Measurements from ENCODE around the gene SELENOM. TPM values are rescaled to one million over a fixed set of nuclear protein-coding genes. Genes with fewer than 3 reads are reported as not detected.

Gene SELENOM, protein sequence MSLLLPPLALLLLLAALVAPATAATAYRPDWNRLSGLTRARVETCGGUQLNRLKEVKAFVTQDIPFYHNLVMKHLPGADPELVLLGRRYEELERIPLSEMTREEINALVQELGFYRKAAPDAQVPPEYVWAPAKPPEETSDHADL
- polyA plus RNA-seq (2011; rRNA removed) (215 and 292 TPM in 2 replicates), polyA minus RNA-seq (2011; rRNA and poly(A)+ RNA removed) (111 and 156 TPM in 2 replicates)

DNA sequence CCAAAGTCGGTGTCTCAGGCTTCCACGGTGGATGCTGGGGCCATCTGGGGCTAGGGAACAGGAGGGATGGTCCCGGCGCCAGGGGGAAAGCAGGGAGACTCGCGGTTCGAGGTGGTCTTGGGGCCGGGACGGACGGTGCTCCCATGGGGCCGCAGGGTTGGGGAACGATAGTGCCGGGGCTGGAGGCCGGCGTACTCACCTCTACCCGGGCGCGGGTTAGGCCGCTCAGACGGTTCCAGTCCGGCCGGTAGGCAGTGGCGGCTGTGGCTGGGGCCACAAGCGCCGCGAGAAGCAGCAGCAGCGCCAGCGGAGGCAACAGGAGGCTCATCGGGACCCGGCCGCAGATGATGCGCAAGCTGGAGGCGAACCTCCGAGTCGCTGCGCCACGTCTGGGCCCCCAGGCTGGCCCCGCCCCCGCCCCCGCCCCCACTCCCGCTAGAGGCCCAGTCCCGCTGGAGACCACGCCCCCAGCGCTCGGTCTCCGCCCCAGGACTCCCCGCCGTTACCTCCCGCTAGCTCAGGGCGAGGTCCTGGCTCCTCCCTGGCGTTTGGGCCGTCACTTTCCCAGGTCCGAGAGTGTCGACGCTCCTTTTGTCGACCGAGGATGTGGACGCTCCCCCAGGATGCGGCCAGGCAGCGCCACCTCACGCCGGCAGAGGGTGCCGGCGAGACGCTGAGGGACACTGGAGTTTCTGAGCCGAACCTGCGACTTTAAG lies at the start of gene SELENOM:
SELENOM (minus strand) TSS at position 391 of the 716 bp plus-strand sequence; CDS start at position 328, 63 bp downstream.
- Histone ChIP-seq H3K4me3 (ENCODE audit: low read depth, low read length) (peak within 1 kb of the TSS; percentile 85), H3K27me3 (ENCODE audit: control insufficient read depth, insufficient read depth, low read length) (no peaks in the 10 kb centered on the region), H3K36me3 (ENCODE audit: control insufficient read depth, insufficient read depth, low read length) (peaks cover 19% of the 10 kb centered on the region)
- TF ChIP-seq, protein P1, sequence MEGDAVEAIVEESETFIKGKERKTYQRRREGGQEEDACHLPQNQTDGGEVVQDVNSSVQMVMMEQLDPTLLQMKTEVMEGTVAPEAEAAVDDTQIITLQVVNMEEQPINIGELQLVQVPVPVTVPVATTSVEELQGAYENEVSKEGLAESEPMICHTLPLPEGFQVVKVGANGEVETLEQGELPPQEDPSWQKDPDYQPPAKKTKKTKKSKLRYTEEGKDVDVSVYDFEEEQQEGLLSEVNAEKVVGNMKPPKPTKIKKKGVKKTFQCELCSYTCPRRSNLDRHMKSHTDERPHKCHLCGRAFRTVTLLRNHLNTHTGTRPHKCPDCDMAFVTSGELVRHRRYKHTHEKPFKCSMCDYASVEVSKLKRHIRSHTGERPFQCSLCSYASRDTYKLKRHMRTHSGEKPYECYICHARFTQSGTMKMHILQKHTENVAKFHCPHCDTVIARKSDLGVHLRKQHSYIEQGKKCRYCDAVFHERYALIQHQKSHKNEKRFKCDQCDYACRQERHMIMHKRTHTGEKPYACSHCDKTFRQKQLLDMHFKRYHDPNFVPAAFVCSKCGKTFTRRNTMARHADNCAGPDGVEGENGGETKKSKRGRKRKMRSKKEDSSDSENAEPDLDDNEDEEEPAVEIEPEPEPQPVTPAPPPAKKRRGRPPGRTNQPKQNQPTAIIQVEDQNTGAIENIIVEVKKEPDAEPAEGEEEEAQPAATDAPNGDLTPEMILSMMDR (IDR thresholded peaks at IDR 0.05; ENCODE audit: insufficient read depth, low read depth, low read length): peak; percentile 99
- ChIA-PET CTCF (interaction anchor here (0.6 to 5.7 kb wide), 56 partner anchors 8 to 501 kb away, joined by 3 to 59 read pairs (median 4); partner anchors contain the start of genes MORC2, PLA2G3, RNF185 and TUG1), POLR2A (interaction anchor here (0.6 to 1.1 kb wide), 7 partner anchors 8 to 1482 kb away, joined by 3 to 6 read pairs (median 4); partner anchors contain the start of genes PLA2G3 and RNF185)
- DNase-seq (ENCODE audit: low read depth): peak; percentile 89

DNA sequence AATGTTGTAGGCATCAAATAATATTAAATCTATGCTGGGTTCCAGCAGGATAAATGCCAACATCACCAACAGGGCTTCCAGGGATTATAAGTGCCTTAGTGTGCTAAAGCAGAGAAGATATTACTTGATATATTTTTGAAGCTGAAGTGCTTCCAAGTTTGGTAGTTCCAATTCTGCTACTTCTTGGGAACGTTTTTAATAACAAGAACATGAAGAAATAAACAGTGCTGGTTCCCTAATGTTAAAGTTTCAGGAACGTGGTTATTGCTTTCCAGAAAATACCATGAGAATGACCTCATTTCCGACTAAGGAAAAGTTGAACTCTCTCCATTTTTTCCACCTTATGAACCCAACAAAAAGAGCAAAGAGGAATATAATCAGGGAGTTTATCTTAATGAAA lies 48.1 kb upstream of the SELENOM start:
- TF ChIP-seq, protein P1 (IDR thresholded peaks at IDR 0.05; ENCODE audit: insufficient read depth, low read depth, low read length): no peak
- CTCF ChIA-PET: interaction anchor here (1.0 to 1.8 kb wide), 5 partner anchors 31 to 111 kb away, joined by 3 to 5 read pairs (median 4); partner anchors contain the start of gene SELENOM
- H3K36me3 ChIP-seq (ENCODE audit: control insufficient read depth, insufficient read depth, low read length): no peaks in the 10 kb centered on the region
- no peak overlapping the region for H3K4me3 ChIP-seq (ENCODE audit: low read depth, low read length)
- no peaks in the 10 kb centered on the region; the same call in 1 of the 2 replicates for H3K27me3 ChIP-seq (ENCODE audit: control insufficient read depth, insufficient read depth, low read length)
- DNase-seq (ENCODE audit: low read depth): peak; percentile 73
- POLR2A ChIA-PET: no interaction called here

DNA sequence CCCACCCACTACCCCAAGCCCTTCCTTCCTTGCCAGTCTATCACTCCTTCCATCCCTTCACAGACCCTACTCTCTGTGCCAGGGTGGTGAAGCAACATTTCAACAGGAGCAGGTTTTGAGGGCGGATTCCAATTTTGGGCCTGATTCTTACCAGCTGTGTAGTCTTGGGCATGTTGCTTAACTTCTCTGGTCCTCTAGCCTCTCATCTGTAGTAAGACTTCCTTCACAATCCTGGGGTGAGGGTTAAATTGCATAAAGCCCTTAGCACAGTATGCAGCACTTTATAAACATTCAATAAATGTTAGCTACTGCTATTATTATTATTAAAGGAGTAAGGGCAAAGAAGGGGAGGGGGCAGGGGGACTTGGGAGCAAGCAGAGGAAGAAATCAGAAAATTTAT lies 47.6 kb upstream of the SELENOM start:
- POLR2A ChIA-PET: interaction anchor here (0.6 kb wide), 1 partner anchor 116 kb away, joined by 3 read pairs; no protein-coding TSS in a partner anchor
- TF ChIP-seq, protein P1 (IDR thresholded peaks at IDR 0.05; ENCODE audit: insufficient read depth, low read depth, low read length): no peak
- no peaks in the 10 kb centered on the region; the same call in 1 of the 2 replicates for H3K27me3 ChIP-seq (ENCODE audit: control insufficient read depth, insufficient read depth, low read length)
- no peak for DNase-seq (ENCODE audit: low read depth)
- no peaks in the 10 kb centered on the region for H3K36me3 ChIP-seq (ENCODE audit: control insufficient read depth, insufficient read depth, low read length)
- H3K4me3 ChIP-seq (ENCODE audit: low read depth, low read length): no peak overlapping the region
- CTCF ChIA-PET: interaction anchor here (0.9 to 1.8 kb wide), 5 partner anchors 31 to 392 kb away, joined by 3 to 5 read pairs (median 4); partner anchors contain the start of gene SELENOM

DNA sequence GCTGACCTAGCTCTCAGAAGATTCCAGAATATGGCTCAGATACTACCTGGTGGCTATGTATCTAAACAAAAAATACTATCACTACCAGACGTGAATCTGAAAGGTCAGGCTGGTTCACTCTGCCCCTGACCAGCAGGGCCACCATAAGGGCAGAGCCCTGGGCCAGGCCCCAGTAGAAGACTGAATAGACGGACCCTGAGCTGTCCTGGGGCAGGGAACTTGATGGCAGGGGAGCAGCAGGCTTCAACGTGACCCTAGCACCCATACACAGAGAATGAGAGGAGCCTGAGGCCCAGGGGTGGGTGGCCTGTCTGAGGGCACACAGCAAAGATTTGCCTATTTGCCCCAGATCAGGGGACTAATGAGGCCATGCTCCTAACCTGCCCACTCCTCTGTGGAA lies 46.0 kb upstream of the SELENOM start:
- H3K4me3 ChIP-seq (ENCODE audit: low read depth, low read length): no peak overlapping the region
- TF ChIP-seq, protein P1 (IDR thresholded peaks at IDR 0.05; ENCODE audit: insufficient read depth, low read depth, low read length): no peak
- ChIA-PET CTCF (interaction anchor here (1.2 to 1.8 kb wide), 4 partner anchors 9 to 231 kb away, joined by 3 to 4 read pairs (median 4); partner anchors contain the start of gene SELENOM), POLR2A (no interaction called here)
- H3K27me3 ChIP-seq (ENCODE audit: control insufficient read depth, insufficient read depth, low read length): no peaks in the 10 kb centered on the region; the same call in 1 of the 2 replicates
- H3K36me3 ChIP-seq (ENCODE audit: control insufficient read depth, insufficient read depth, low read length): no peaks in the 10 kb centered on the region
- no peak for DNase-seq (ENCODE audit: low read depth)

DNA sequence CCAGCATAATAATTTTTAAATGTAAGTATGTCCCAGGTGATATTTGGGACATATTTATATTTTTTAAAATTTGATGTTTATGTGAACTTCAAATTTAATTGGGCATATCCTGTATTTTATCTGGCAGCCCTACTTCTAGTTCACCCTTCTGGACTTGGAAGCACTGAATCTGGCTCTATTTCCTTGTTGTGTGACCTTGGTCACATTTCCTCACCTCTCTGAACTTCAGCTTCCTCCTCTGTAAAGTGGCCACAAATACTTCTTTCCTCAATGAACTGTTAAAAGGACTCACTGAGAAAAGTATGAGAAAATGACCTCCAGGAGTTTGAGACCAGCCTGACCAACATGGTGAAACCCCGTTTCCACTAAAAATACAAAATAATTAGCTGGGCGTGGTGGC lies 44.5 kb upstream of the SELENOM start:
- TF ChIP-seq, protein P1 (IDR thresholded peaks at IDR 0.05; ENCODE audit: insufficient read depth, low read depth, low read length): no peak
- ChIA-PET CTCF (interaction anchor here (0.5 to 4.3 kb wide), 4 partner anchors 9 to 130 kb away, joined by 3 to 29 read pairs (median 4); partner anchors contain the start of gene RNF185), POLR2A (no interaction called here)

More for the DNA sequence above, 44.5 kb upstream of the SELENOM start:
- DNase-seq (ENCODE audit: low read depth): no peak
- no peaks in the 10 kb centered on the region for H3K36me3 ChIP-seq (ENCODE audit: control insufficient read depth, insufficient read depth, low read length)
- no peak overlapping the region for H3K4me3 ChIP-seq (ENCODE audit: low read depth, low read length)
- no peaks in the 10 kb centered on the region; the same call in 1 of the 2 replicates for H3K27me3 ChIP-seq (ENCODE audit: control insufficient read depth, insufficient read depth, low read length)

Measured in BJ (cell line).